BE2C (cell line): ENCODE results near the gene MCU.

Experiments used
- DNase-seq: peaks from one replicate; pipeline ENCODE4 v3.0.0-alpha.2; 2020
- H3K27me3 ChIP-seq: fragments of 250-450 bp; sonication (Bioruptor Pico); 2 replicates; pipeline ENCODE4 v1.5.1; 2020; ENCODE audit warnings: mild to moderate bottlenecking
- H3K36me3 ChIP-seq: fragments of 250-450 bp; sonication (Bioruptor Pico); 2 replicates; pipeline ENCODE4 v1.5.1; 2020; ENCODE audit warnings: mild to moderate bottlenecking
- H3K4me1 ChIP-seq: fragments of 250-450 bp; sonication (Bioruptor Pico); 2 replicates; pipeline ENCODE4 v1.5.1; 2020
- H3K4me3 ChIP-seq: 2 replicates; pipeline ENCODE4 v1.5.1; 2011; ENCODE audit warnings: low read depth, low read length
- H3K9me3 ChIP-seq: fragments of 250-450 bp; sonication (Bioruptor Pico); 2 replicates; pipeline ENCODE4 v1.5.1; 2020
- TF ChIP-seq, protein P1 (sequence below): IDR thresholded peaks from 2 replicates; pipeline ENCODE4 v1.5.1; 2012; ENCODE audit warnings: mild to moderate bottlenecking, low read depth, low read length

MCU gene

DNA sequence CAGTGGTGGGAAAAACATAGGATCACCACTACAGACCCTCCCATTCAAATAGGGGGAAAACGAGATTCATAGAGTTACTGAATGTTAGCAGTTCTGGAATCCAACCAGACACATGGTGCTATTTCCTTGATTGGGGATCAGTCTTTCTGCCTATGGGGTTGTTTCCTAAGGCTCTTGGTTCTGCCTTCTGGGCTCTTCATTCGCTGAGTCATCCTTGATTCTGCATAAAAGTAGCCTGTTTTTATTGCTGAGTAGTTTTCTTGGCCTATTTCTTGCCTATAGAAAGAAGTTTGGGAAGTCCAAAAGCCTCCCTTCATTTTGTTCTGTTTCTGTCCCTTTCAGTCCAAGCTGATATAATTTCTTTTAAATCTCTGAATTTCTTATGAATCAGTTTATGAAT is 102.3 kb downstream of the MCU start:
- Histone ChIP-seq H3K27me3 (no peaks in the 10 kb centered on the region), H3K4me1 (no peaks in the 10 kb centered on the region; the same call in 1 of the 2 replicates), H3K4me3 (no peak overlapping the region), H3K9me3 (no peaks in the 10 kb centered on the region), H3K36me3 (no peaks in the 10 kb centered on the region)
- no peak for DNase-seq
- TF ChIP-seq, protein P1, sequence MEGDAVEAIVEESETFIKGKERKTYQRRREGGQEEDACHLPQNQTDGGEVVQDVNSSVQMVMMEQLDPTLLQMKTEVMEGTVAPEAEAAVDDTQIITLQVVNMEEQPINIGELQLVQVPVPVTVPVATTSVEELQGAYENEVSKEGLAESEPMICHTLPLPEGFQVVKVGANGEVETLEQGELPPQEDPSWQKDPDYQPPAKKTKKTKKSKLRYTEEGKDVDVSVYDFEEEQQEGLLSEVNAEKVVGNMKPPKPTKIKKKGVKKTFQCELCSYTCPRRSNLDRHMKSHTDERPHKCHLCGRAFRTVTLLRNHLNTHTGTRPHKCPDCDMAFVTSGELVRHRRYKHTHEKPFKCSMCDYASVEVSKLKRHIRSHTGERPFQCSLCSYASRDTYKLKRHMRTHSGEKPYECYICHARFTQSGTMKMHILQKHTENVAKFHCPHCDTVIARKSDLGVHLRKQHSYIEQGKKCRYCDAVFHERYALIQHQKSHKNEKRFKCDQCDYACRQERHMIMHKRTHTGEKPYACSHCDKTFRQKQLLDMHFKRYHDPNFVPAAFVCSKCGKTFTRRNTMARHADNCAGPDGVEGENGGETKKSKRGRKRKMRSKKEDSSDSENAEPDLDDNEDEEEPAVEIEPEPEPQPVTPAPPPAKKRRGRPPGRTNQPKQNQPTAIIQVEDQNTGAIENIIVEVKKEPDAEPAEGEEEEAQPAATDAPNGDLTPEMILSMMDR = no peak

GRCh38 chr10:72796042-72796441 is 104.1 kb downstream of the MCU start:
- TF ChIP-seq, protein P1 = no peak
- DNase-seq = no peak
- Histone ChIP-seq H3K9me3 (no peaks in the 10 kb centered on the region), H3K27me3 (no peaks in the 10 kb centered on the region), H3K4me3 (no peak overlapping the region), H3K36me3 (no peaks in the 10 kb centered on the region), H3K4me1 (no peaks in the 10 kb centered on the region)

DNA sequence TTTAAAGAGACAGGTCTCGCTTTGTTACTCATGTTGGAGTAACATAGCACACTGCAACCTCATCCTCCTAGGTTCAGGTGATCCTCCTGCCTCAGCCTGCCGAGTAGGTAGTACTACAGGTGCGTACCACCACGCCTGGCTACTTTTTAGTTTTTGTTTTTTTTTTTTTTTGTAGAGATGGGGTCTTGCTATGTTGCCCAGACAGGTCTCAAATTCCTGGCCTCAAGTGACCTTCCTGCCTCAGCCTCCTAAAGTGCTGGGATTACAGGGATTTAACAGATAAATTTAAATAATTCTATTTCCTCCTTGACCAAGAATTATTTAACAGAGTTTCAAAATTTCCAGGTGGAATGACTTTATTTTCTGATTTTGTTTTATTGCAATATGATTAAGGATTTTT is 104.6 kb downstream of the MCU start:
- Histone ChIP-seq H3K4me1 (no peaks in the 10 kb centered on the region), H3K27me3 (no peaks in the 10 kb centered on the region), H3K9me3 (no peaks in the 10 kb centered on the region), H3K36me3 (no peaks in the 10 kb centered on the region), H3K4me3 (no peak overlapping the region)
- TF ChIP-seq, protein P1 = no peak
- no peak for DNase-seq

- H3K4me3 ChIP-seq = no peak overlapping the region
- TF ChIP-seq, protein P1 = no peak
- H3K4me1 ChIP-seq = no peaks in the 10 kb centered on the region
- H3K36me3 ChIP-seq = no peaks in the 10 kb centered on the region
- H3K9me3 ChIP-seq = no peaks in the 10 kb centered on the region
- H3K27me3 ChIP-seq = no peaks in the 10 kb centered on the region
- peak; percentile 8 for DNase-seq
These were observed 108.2 kb downstream of the MCU start for GRCh38 chr10:72800000-72800740.

DNA sequence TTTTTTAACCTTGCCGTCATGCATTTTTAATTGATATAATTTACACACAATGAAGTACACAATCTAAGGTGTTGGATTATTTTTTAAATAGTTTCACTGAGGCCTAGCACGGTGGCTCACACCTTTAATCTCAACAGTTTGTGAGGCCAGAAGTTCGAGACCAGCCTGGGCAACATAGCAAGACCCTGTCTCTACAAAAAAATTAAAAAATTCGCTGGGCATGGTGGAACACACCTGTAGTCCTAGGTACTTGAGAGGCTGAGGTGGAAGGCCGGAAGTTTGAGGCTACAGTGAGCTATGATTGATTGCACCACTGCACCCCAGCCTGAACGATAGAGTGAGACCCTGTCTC is 108.8 kb downstream of the MCU start:
- no peaks in the 10 kb centered on the region for H3K27me3 ChIP-seq
- no peak overlapping the region for H3K4me3 ChIP-seq
- no peaks in the 10 kb centered on the region for H3K36me3 ChIP-seq
- H3K4me1 ChIP-seq = no peaks in the 10 kb centered on the region
- H3K9me3 ChIP-seq = no peaks in the 10 kb centered on the region
- no peak for DNase-seq
- TF ChIP-seq, protein P1 = no peak

DNA sequence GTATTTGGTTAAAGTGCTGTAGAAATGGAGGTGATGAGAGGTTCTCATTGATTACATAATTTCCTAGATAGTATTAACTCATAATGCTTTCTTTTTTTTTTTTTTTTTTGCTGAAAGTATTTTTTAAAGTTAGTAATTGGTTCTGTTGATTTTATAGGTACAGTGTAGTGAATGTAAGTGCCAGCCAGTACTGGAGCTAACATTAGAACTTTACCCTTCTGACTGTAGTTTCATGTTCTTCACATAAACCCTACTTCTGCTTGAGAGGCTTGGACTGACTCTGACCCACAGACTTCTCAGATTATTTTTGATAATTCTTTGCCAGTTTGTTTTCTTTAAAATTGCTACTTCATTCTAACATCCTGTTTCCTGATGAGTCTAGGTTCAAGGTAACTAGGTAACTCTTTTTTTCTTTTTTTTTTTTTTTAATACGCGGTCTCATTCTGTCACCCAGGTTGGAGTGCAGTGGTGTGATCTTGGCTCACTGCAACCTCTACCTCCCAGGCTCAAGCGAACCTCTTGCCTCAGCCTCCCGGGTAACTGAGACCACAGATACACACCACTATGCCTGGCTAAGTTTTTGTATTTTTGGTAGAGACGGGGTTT is 109.4 kb downstream of the MCU start:
- Histone ChIP-seq H3K27me3 (no peaks in the 10 kb centered on the region), H3K4me1 (no peaks in the 10 kb centered on the region), H3K9me3 (no peaks in the 10 kb centered on the region), H3K4me3 (no peak overlapping the region), H3K36me3 (no peaks in the 10 kb centered on the region)
- TF ChIP-seq, protein P1 = no peak
- no peak for DNase-seq
